ENCODE measurements around the gene LYG1. TPM values are rescaled to one million over a fixed set of nuclear protein-coding genes. Genes with fewer than 3 reads are reported as not detected.
A peak's percentile ranks its signal among the peaks of the same experiment; 100 is the strongest.

The LYG1 gene
- total and polyA plus RNA-seq, 2 of the 4 experiments (the other 2 are of a cell fraction), result 1.2 TPM; not detected in 1

GRCh38 chr2:99256677-99257076 is 44.3 kb downstream of the LYG1 start:
- dilution Hi-C loops (cut with HindIII; ENCODE audit: low sequenced_read_pairs, unreplicated experiment), result no loop called here
- H2BK15ac ChIP-seq (ENCODE audit: low read depth, low read length), result no peak overlapping the region
- no peak overlapping the region for H2BK20ac ChIP-seq (ENCODE audit: low read depth, low read length)
- H4K8ac ChIP-seq (ENCODE audit: low read depth in 2 of 2, low read length in 2 of 2), result no peak overlapping the region
- H3K9me3 ChIP-seq (ENCODE audit: control insufficient read depth, insufficient read depth, low read length), result no peaks in the 10 kb centered on the region
- TF ChIP-seq MAZ (IDR thresholded peaks at IDR 0.05; ENCODE audit: borderline replicate concordance, low read depth, low read length) (no peak), CEBPB (IDR thresholded peaks at IDR 0.05; ENCODE audit: low read depth, low read length) (no peak), RAD21 (IDR thresholded peaks at IDR 0.05; ENCODE audit: low read length) (no peak), CHD1 (IDR thresholded peaks at IDR 0.05; ENCODE audit: low read depth, low read length) (no peak), MAFK (IDR thresholded peaks at IDR 0.05; ENCODE audit: low read depth, low read length) (no peak)
- no peak overlapping the region for H4K91ac ChIP-seq (ENCODE audit: insufficient read depth, low read depth, low read length)
- no peaks in the 10 kb centered on the region for H3K27me3 ChIP-seq (ENCODE audit: control insufficient read depth, insufficient read depth, low read length)
- H3K79me1 ChIP-seq (ENCODE audit: low read depth in 1 of 2, low read length in 2 of 2), result no peaks in the 10 kb centered on the region
- DNase-seq (peak; percentile 25), ATAC-seq (ENCODE audit: low read depth) (no peak)
- BruUV-seq (replicated peaks), result no TSS peak
- H4K5ac ChIP-seq (ENCODE audit: low read depth, low read length), result no peak overlapping the region
- no peak overlapping the region for H3K4me3 ChIP-seq (ENCODE audit: insufficient read depth, low read depth, low read length)
- no peak overlapping the region for H3K4ac ChIP-seq (ENCODE audit: low read depth, low read length)
- no peak overlapping the region for H3K18ac ChIP-seq (ENCODE audit: low read depth, low read length)
- H3K23ac ChIP-seq (ENCODE audit: low read depth, low read length), result no peak overlapping the region
- H2BK120ac ChIP-seq (ENCODE audit: low read depth, low read length), result no peak overlapping the region
- H3K4me1 ChIP-seq (ENCODE audit: control insufficient read depth, insufficient read depth, low read length), result no peaks in the 10 kb centered on the region
- H2AK5ac ChIP-seq (ENCODE audit: low read depth, low read length), result no peak overlapping the region
- ChIA-PET POLR2A (ENCODE audit: unreplicated experiment) (no interaction called here), CTCF (no interaction called here)
- no peaks in the 10 kb centered on the region for H4K20me1 ChIP-seq (ENCODE audit: insufficient read depth, low read length)
- H3K56ac ChIP-seq (ENCODE audit: extremely low read depth, insufficient read depth, low read length), result no peak overlapping the region
- H3K36me3 ChIP-seq (ENCODE audit: control insufficient read depth, insufficient read depth, low read length), result no peaks in the 10 kb centered on the region
- no CpG with 5 or more reads among the region's 2 CpGs for WGBS, 2 experiments (ENCODE audit: extremely low coverage in 2 of 2, insufficient read length in 1 of 2)
- no peak overlapping the region for H2AK9ac ChIP-seq (replicated peaks; ENCODE audit: low read depth, low read length, poor library complexity)
- no peak overlapping the region for H3K9ac ChIP-seq (ENCODE audit: low read depth, low read length)
- H2AFZ ChIP-seq (replicated peaks; ENCODE audit: low read length, poor library complexity), result no peak overlapping the region
- intact Hi-C loops (cut with micrococcal nuclease), result no loop called here
- H3K14ac ChIP-seq (replicated peaks; ENCODE audit: low read depth, low read length), result no peak overlapping the region
- H3K9me1 ChIP-seq (ENCODE audit: insufficient read depth, low read length), result no peaks in the 10 kb centered on the region
- in situ Hi-C loops (cut with MboI; ENCODE audit: low sequenced_read_pairs), result no loop called here
- H2BK5ac ChIP-seq (ENCODE audit: low read depth, low read length, poor library complexity, severe bottlenecking), result no peak overlapping the region
- no peak overlapping the region for H3K27ac ChIP-seq (ENCODE audit: insufficient read depth, low read length)
- H3K4me2 ChIP-seq (ENCODE audit: low read depth, low read length), result no peak overlapping the region

Measured in IMR-90 (cell line).